Liver (tissue), 9 donors: ENCODE results near the gene UGT1A4. TPM values are rescaled to one million over a fixed set of nuclear protein-coding genes. Genes with fewer than 3 reads are reported as not detected.

Experiments
- DNase-seq: peaks from one replicate; pipeline ENCODE4 v3.0.0-alpha.2; 2017; ENCODE audit warnings: low spot score
- H3K27ac ChIP-seq, 2 donors: one replicate each; pipeline ENCODE4 v1.7.0; 2013; ENCODE audit warnings: inconsistent platforms in 2 of 2, low read length in 2 of 2, control low read depth in 1 of 2, low read depth in 1 of 2, mild to moderate bottlenecking in 1 of 2
- H3K27me3 ChIP-seq, 4 donors: one replicate each; pipeline versions ENCODE4 v1.6.1 to v1.7.0; 2013; ENCODE audit warnings: low read length in 3 of 4, inconsistent platforms in 1 of 4, mild to moderate bottlenecking in 1 of 4, moderate library complexity in 1 of 4; ENCODE audit not compliant: control insufficient read depth in 4 of 4, insufficient read depth in 4 of 4
- H3K36me3 ChIP-seq, 4 donors: one replicate each; pipeline versions ENCODE4 v1.6.1 to v1.7.0; 2013; ENCODE audit warnings: low read length in 3 of 4, mild to moderate bottlenecking in 3 of 4, low read depth in 1 of 4, moderate library complexity in 1 of 4; ENCODE audit not compliant: control insufficient read depth in 4 of 4, insufficient read depth in 3 of 4
- H3K4me1 ChIP-seq, 4 donors: one replicate each; pipeline versions ENCODE4 v1.6.1 to v1.7.0; 2013; ENCODE audit warnings: low read length in 3 of 4, mild to moderate bottlenecking in 3 of 4, moderate library complexity in 1 of 4; ENCODE audit not compliant: control insufficient read depth in 4 of 4, insufficient read depth in 4 of 4
- H3K4me3 ChIP-seq, 3 donors: one replicate each; pipeline versions ENCODE4 v1.6.1 to v1.7.0; 2013; ENCODE audit warnings: low read length in 3 of 3, control low read depth in 1 of 3, low read depth in 1 of 3, mild to moderate bottlenecking in 1 of 3
- H3K9ac ChIP-seq, 2 donors: one replicate each; pipeline ENCODE4 v1.7.0; 2013; ENCODE audit warnings: low read length in 2 of 2, mild to moderate bottlenecking in 2 of 2, moderate library complexity in 2 of 2, control low read depth in 1 of 2, low read depth in 1 of 2
- H3K9me3 ChIP-seq, 4 donors: one replicate each; pipeline versions ENCODE4 v1.6.1 to v1.7.0; 2013; ENCODE audit warnings: low read length in 3 of 4; ENCODE audit not compliant: control insufficient read depth in 4 of 4
- EGR1 ChIP-seq, 2 donors: IDR thresholded peaks; 2 replicates each; pipeline ENCODE4 v1.6.1; 2016 to 2018; ENCODE audit warnings: antibody characterized with exemption in 2 of 2, low read depth in 2 of 2
- FOXA1 ChIP-seq: IDR thresholded peaks from 2 replicates; pipeline ENCODE4 v1.6.1; 2016; ENCODE audit warnings: antibody characterized with exemption
- FOXA2 ChIP-seq: IDR thresholded peaks from 2 replicates; pipeline ENCODE4 v1.6.1; 2016; ENCODE audit warnings: antibody characterized with exemption
- GABPA ChIP-seq, 2 donors: IDR thresholded peaks in 1 of 2; conservative IDR thresholded peaks in 1 of 2; 2 replicates each; pipeline ENCODE4 v1.6.1; 2016; ENCODE audit warnings: antibody characterized with exemption in 2 of 2, mild to moderate bottlenecking in 1 of 2, moderate library complexity in 1 of 2
- HNF4A ChIP-seq, 2 donors: conservative IDR thresholded peaks; 2 replicates each; pipeline ENCODE4 v1.6.1; 2016; ENCODE audit warnings: antibody characterized with exemption in 2 of 2, mild to moderate bottlenecking in 2 of 2
- HNF4G ChIP-seq: IDR thresholded peaks from 2 replicates; pipeline ENCODE4 v1.6.1; 2016; ENCODE audit warnings: antibody characterized with exemption
- JUND ChIP-seq, 2 donors: IDR thresholded peaks; 2 replicates each; pipeline ENCODE4 v1.6.1; 2016; ENCODE audit warnings: antibody characterized with exemption in 2 of 2
- NR2F2 ChIP-seq: IDR thresholded peaks from 2 replicates; pipeline ENCODE4 v1.6.1; 2016; ENCODE audit warnings: antibody characterized with exemption
- RAD21 ChIP-seq, 2 donors: IDR thresholded peaks; 2 replicates each; pipeline ENCODE4 v1.6.1; 2016; ENCODE audit warnings: antibody characterized with exemption in 2 of 2, mild to moderate bottlenecking in 2 of 2
- RXRA ChIP-seq, 2 donors: IDR thresholded peaks; 2 replicates each; pipeline ENCODE4 v1.6.1; 2017 to 2018; ENCODE audit warnings: antibody characterized with exemption in 2 of 2, mild to moderate bottlenecking in 1 of 2
- SP1 ChIP-seq: IDR thresholded peaks from 2 replicates; pipeline ENCODE4 v1.6.1; 2018; ENCODE audit warnings: antibody characterized with exemption, mild to moderate bottlenecking
- TAF1 ChIP-seq: conservative IDR thresholded peaks from 2 replicates; pipeline ENCODE4 v1.6.1; 2016; ENCODE audit warnings: antibody characterized with exemption, mild to moderate bottlenecking
- YY1 ChIP-seq: IDR thresholded peaks from 2 replicates; pipeline ENCODE4 v1.6.1; 2016; ENCODE audit warnings: antibody characterized with exemption, mild to moderate bottlenecking
- WGBS: extraction: QIAGEN DNeasy Blood & Tissue Kit; methylation state at CpG from one replicate; pipeline ENCODE4 v1.1.7; 2013; 5-methylcytosine and 5-hydroxymethylcytosine counted together
- polyA plus RNA-seq, 2 donors: library from polyadenylated mRNA; stranded (reverse) in 1 of 2; unstranded in 1 of 2; fragments of 200-250 nt in 1 of 2; fragments of >200 nt in 1 of 2; fragmentation: Nextera tagmentation in 1 of 2; extraction: Ambion mirVana in 1 of 2; gene quantifications; one replicate each; pipeline versions ENCODE4 v1.2.1 to v1.2.3, GENCODE V29; 2013 to 2015
- total RNA-seq, 2 donors: library from RNA; depleted of rRNA; stranded (reverse); fragments of >200 nt; gene quantifications; one replicate each; pipeline ENCODE4 v1.2.3, GENCODE V29; 2014
- TF ChIP-seq, protein P1 (sequence below): IDR thresholded peaks from 2 replicates; pipeline ENCODE4 v1.6.1; 2016; ENCODE audit warnings: antibody characterized with exemption, mild to moderate bottlenecking
- TF ChIP-seq, protein P2 (sequence below): IDR thresholded peaks from 2 replicates; pipeline ENCODE4 v1.6.1; 2016; ENCODE audit warnings: antibody characterized with exemption
- TF ChIP-seq, protein P3 (sequence below): IDR thresholded peaks from 2 replicates; pipeline ENCODE4 v1.6.1; 2016; ENCODE audit warnings: antibody characterized with exemption
- TF ChIP-seq, protein P4 (sequence below): fragments of 150-350 bp; IDR thresholded peaks from 2 replicates; pipeline ENCODE4 v1.5.1; 2017; ENCODE audit warnings: improper control_type of control experiment, low read depth, low read length; ENCODE audit not compliant: missing input control
- TF ChIP-seq, protein P5 (sequence below): IDR thresholded peaks from 2 replicates; pipeline ENCODE4 v1.6.1; 2016; ENCODE audit warnings: antibody characterized with exemption
- donor health status: healthy.
- donor health status: healthy.
- donor health status: healthy.
- donor health status: healthy.
- donor health status: healthy.

Gene UGT1A4
- total and polyA plus RNA-seq, 4 donors, result 103 to 446 (median 136) TPM; not detected in 1

DNA sequence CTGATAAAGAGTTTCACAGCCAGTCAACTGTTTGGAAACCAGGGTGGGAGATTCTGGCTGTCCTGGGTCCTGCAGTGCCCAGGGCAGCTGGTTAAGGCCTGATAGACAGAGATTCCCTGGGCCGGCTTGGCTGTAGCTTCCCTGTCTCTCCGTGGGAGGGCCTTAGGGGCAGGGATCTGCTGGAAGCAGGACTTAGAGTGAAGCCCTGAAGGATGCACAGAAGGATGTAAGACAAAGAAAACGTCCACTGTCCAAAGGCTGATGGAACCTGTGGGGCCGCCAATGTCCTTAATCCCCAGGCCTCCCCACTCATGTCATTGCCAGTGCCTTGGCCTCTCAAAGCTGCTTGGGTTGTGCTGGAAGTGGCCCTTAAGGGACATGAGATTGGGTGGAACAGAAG is 92.6 kb downstream of the UGT1A4 start:
- TF ChIP-seq, protein P1, sequence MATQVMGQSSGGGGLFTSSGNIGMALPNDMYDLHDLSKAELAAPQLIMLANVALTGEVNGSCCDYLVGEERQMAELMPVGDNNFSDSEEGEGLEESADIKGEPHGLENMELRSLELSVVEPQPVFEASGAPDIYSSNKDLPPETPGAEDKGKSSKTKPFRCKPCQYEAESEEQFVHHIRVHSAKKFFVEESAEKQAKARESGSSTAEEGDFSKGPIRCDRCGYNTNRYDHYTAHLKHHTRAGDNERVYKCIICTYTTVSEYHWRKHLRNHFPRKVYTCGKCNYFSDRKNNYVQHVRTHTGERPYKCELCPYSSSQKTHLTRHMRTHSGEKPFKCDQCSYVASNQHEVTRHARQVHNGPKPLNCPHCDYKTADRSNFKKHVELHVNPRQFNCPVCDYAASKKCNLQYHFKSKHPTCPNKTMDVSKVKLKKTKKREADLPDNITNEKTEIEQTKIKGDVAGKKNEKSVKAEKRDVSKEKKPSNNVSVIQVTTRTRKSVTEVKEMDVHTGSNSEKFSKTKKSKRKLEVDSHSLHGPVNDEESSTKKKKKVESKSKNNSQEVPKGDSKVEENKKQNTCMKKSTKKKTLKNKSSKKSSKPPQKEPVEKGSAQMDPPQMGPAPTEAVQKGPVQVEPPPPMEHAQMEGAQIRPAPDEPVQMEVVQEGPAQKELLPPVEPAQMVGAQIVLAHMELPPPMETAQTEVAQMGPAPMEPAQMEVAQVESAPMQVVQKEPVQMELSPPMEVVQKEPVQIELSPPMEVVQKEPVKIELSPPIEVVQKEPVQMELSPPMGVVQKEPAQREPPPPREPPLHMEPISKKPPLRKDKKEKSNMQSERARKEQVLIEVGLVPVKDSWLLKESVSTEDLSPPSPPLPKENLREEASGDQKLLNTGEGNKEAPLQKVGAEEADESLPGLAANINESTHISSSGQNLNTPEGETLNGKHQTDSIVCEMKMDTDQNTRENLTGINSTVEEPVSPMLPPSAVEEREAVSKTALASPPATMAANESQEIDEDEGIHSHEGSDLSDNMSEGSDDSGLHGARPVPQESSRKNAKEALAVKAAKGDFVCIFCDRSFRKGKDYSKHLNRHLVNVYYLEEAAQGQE, result no peak
- TF ChIP-seq FOXA2 (no peak), EGR1 (IDR thresholded peaks at IDR 0.05; ENCODE audit: low read depth in 2 of 2) (no peak), HNF4A (conservative IDR thresholded peaks at IDR 0.05) (no peak), YY1 (no peak), SP1 (no peak), TAF1 (no peak), FOXA1 (no peak), RXRA (IDR thresholded peaks at IDR 0.05) (no peak), GABPA (IDR thresholded peaks at IDR 0.05 in 1 of 2, conservative IDR thresholded peaks at IDR 0.05 in 1 of 2) (no peak), HNF4G (no peak), RAD21 (IDR thresholded peaks at IDR 0.05) (no peak), JUND (IDR thresholded peaks at IDR 0.05) (no peak), NR2F2 (no peak)
- TF ChIP-seq, protein P2, sequence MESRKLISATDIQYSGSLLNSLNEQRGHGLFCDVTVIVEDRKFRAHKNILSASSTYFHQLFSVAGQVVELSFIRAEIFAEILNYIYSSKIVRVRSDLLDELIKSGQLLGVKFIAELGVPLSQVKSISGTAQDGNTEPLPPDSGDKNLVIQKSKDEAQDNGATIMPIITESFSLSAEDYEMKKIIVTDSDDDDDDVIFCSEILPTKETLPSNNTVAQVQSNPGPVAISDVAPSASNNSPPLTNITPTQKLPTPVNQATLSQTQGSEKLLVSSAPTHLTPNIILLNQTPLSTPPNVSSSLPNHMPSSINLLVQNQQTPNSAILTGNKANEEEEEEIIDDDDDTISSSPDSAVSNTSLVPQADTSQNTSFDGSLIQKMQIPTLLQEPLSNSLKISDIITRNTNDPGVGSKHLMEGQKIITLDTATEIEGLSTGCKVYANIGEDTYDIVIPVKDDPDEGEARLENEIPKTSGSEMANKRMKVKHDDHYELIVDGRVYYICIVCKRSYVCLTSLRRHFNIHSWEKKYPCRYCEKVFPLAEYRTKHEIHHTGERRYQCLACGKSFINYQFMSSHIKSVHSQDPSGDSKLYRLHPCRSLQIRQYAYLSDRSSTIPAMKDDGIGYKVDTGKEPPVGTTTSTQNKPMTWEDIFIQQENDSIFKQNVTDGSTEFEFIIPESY, result no peak
- TF ChIP-seq, protein P3, sequence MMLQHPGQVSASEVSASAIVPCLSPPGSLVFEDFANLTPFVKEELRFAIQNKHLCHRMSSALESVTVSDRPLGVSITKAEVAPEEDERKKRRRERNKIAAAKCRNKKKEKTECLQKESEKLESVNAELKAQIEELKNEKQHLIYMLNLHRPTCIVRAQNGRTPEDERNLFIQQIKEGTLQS, result no peak
- TF ChIP-seq, protein P4, sequence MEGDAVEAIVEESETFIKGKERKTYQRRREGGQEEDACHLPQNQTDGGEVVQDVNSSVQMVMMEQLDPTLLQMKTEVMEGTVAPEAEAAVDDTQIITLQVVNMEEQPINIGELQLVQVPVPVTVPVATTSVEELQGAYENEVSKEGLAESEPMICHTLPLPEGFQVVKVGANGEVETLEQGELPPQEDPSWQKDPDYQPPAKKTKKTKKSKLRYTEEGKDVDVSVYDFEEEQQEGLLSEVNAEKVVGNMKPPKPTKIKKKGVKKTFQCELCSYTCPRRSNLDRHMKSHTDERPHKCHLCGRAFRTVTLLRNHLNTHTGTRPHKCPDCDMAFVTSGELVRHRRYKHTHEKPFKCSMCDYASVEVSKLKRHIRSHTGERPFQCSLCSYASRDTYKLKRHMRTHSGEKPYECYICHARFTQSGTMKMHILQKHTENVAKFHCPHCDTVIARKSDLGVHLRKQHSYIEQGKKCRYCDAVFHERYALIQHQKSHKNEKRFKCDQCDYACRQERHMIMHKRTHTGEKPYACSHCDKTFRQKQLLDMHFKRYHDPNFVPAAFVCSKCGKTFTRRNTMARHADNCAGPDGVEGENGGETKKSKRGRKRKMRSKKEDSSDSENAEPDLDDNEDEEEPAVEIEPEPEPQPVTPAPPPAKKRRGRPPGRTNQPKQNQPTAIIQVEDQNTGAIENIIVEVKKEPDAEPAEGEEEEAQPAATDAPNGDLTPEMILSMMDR, result no peak
- TF ChIP-seq, protein P5, sequence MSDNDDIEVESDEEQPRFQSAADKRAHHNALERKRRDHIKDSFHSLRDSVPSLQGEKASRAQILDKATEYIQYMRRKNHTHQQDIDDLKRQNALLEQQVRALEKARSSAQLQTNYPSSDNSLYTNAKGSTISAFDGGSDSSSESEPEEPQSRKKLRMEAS, result no peak
- DNase-seq, result no peak
- Histone ChIP-seq H3K36me3 (no peaks in the 10 kb centered on the region), H3K27me3 (no peaks in the 10 kb centered on the region), H3K27ac (no peak overlapping the region), H3K9me3 (no peaks in the 10 kb centered on the region), H3K4me1 (no peaks in the 10 kb centered on the region), H3K4me3 (no peak overlapping the region), H3K9ac (no peak overlapping the region)
- 84% methylated on average over 4 of the region's 4 CpGs for WGBS
